ENCODE data around the gene PCID2. TPM values are rescaled to one million over a fixed set of nuclear protein-coding genes. Genes with fewer than 3 reads are reported as not detected.
"Not testable (repeated sequence)": the region's sequence is repeated elsewhere in the genome, so short reads cannot be mapped to it uniquely, and the experiment has no call there.

Gene PCID2
- total RNA-seq: 10 to 100 TPM; 59.3 to 60.8 TPM

DNA sequence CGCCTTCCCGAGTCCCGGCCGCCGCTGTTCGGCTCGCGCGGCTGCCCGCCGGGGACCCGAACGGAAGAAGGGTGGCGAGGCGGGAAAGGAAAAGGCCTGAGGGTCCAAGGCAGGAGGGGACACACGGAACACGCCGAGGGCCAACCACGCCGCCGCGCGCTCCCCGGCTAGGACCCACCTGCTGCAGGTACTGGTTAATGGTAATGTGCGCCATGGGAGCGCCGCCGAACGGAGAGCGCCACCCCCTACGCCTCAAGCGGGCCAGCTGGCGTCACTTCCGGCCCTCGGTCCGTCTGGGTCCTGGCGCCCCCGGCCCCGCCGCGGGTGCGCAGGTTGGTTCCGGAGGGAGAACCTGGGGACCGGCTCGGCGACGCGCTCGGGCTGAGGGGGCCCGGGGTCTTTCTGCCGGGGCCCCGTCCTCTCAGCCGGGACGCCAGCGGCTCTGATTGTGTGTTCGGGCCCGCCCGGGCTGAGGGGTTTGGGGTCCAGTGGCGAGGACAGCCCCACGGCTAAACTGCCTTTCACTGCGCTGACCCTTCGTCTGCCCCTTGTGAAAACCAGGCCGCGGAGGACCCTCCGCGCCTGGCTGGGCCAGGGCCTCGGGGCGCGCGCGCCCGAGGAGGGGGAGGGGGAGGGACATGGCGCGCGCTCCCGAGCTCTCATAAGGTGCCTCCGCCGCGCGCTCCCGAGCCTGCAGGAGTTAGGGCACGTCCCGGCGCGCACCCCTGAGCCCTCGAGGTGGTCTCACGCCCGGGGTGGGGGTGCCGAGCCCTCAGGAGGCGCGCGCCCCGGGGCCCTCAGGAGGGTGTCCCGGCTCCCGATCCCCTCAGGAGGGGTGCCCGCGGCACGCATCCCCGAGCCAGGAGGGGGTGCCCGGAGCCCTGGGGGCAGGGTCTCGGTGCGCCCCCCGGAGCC, at the start of gene PCID2:
TSS of gene PCID2 (minus strand) at position 249 of the 915 bp plus-strand sequence. CDS start at position 214, 35 bp downstream.
- H3K36me3 Mint-ChIP-seq: peaks cover 26% of the 10 kb centered on the region

GRCh38 chr13:113257908-113258307, 49.4 kb upstream of the PCID2 start:
- H3K9me3 Mint-ChIP-seq; DNase-seq; H3K4me1 Mint-ChIP-seq; POLR2A ChIA-PET; H3K27me3 Mint-ChIP-seq; ATAC-seq (ENCODE audit: low read depth); H3K4me3 Mint-ChIP-seq; H3K27ac Mint-ChIP-seq: not testable (repeated sequence)
- peaks cover 39% of the 10 kb centered on the region for H3K36me3 Mint-ChIP-seq

More for the DNA sequence above, at the start of gene PCID2:
- peak within 1 kb of the TSS; percentile 88 for H3K4me3 Mint-ChIP-seq
- no peaks in the 10 kb centered on the region for H3K27me3 Mint-ChIP-seq
- peaks cover 51% of the 10 kb centered on the region for H3K4me1 Mint-ChIP-seq
- ATAC-seq (ENCODE audit: low read depth): peak; percentile 69
- H3K9me3 Mint-ChIP-seq: no peaks in the 10 kb centered on the region
- peak; percentile 97 for DNase-seq
- POLR2A ChIA-PET: interaction anchor here (0.7 to 2.9 kb wide), 13 partner anchors 17 to 620 kb away, joined by 3 to 16 read pairs (median 4); partner anchors contain the start of genes LAMP1, MCF2L, PROZ and TFDP1
- H3K27ac Mint-ChIP-seq: peak within 1 kb of the TSS; percentile 82

GRCh38 chr13:113252516-113253095, 44.1 kb upstream of the PCID2 start:
- POLR2A ChIA-PET: no interaction called here

DNA sequence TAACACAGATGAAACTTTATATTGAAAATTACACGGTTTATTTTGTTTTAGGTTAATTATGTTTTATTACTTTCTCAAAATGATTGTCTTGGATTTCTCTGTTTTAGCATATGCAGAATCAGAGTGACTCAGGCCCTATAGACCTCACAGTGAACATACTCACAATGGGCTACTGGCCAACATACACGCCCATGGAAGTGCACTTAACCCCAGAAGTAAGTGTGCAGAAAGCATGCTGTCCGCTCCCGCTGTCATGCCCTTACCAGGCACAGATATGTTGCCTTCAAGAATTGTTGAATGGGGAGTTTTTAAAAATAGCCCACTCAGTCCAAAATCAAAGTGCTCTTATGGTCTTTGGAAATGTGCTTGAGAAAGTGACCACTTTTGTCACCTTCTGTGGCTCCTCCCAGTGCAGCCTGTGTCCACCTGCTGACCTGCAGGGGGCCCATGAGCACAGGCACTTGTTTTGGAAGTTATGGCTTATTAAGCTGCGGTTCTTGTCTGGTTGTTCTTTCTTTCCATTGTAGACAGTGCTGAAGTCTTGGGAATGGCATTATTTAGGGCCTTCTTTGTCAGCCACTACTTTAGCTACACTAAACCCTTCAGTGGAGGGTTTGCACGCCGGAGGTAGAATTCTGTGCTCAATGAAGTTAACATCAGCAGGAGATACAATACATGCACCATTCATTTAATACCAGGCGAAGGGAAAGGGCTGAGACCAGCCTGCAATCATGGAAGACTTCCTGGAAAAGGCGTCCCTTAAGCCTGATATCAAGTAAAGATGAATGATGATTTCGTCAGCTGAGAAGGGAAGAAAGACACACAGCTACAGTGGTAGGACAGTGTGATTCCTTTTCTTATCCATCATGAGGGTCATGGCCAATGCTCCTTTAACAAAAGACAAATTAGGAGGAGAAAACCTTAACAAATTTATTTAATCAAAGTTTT, 37.7 kb upstream of the PCID2 start:
- DNase-seq (no peak), ATAC-seq (ENCODE audit: low read depth) (no peak)
- H3K4me3 Mint-ChIP-seq: no peak overlapping the region
- POLR2A ChIA-PET: no interaction called here
- H3K27me3 Mint-ChIP-seq: no peaks in the 10 kb centered on the region
- H3K36me3 Mint-ChIP-seq: peaks cover 19% of the 10 kb centered on the region
- H3K4me1 Mint-ChIP-seq: no peaks in the 10 kb centered on the region
- H3K27ac Mint-ChIP-seq: no peak overlapping the region
- H3K9me3 Mint-ChIP-seq: no peaks in the 10 kb centered on the region

More at GRCh38 chr13:113252516-113253095, 44.1 kb upstream of the PCID2 start:
- Mint-ChIP-seq H3K27ac (no peak overlapping the region), H3K36me3 (peaks cover 27% of the 10 kb centered on the region), H3K4me3 (no peak overlapping the region), H3K9me3 (no peaks in the 10 kb centered on the region), H3K4me1 (no peaks in the 10 kb centered on the region), H3K27me3 (no peaks in the 10 kb centered on the region)
- no peak for DNase-seq
- ATAC-seq (ENCODE audit: low read depth): no peak

DNA sequence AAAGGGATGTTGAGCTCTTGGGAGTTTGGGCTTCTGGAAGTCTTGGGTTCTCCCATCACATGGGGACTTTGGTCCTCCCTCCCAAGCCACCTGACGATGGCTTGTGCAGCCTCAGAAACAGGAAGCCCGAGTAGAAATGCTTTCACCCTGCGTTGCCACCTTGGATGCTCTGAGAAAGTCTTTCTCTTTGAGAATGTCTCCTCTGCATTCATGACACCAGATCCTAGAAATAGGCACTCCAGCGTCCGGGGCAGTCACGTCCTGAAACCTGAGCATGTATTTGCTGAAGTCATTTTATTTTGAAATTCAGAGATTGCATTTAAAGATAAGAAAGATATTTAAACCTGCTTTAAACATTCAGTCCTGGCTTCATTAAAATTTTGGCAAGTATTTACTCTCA, 35.4 kb upstream of the PCID2 start:
- Mint-ChIP-seq H3K4me1 (no peaks in the 10 kb centered on the region), H3K9me3 (no peaks in the 10 kb centered on the region), H3K36me3 (peaks cover 18% of the 10 kb centered on the region), H3K27me3 (no peaks in the 10 kb centered on the region), H3K27ac (no peak overlapping the region), H3K4me3 (no peak overlapping the region)
- ATAC-seq (ENCODE audit: low read depth): no peak
- no peak for DNase-seq
- POLR2A ChIA-PET: no interaction called here

DNA sequence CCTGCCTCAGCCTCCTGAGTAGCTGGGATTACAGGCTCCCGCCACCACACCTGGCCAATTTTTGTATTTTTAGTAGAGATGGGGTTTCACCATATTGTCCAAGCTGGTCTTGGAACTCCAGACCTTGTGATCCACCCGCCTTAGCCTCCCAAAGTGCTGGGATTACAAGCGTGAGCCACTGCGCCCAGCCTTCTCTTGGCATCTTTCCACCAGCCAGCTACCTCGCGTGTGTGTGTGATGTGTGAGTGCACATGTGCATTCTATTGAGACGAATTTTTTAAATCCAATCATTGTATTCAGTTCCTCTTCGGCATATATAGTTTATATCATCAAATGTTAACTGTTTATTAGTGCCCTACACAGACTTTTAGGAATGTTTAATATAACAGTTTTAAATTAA, 33.2 kb upstream of the PCID2 start:
- not testable (repeated sequence) for H3K27ac Mint-ChIP-seq; H3K4me1 Mint-ChIP-seq; DNase-seq; ATAC-seq (ENCODE audit: low read depth); H3K4me3 Mint-ChIP-seq; H3K27me3 Mint-ChIP-seq; H3K9me3 Mint-ChIP-seq
- POLR2A ChIA-PET: interaction anchor here (0.7 kb wide), 1 partner anchor 24 kb away, joined by 3 read pairs; no protein-coding TSS in a partner anchor
- H3K36me3 Mint-ChIP-seq: peaks cover 15% of the 10 kb centered on the region

DNA sequence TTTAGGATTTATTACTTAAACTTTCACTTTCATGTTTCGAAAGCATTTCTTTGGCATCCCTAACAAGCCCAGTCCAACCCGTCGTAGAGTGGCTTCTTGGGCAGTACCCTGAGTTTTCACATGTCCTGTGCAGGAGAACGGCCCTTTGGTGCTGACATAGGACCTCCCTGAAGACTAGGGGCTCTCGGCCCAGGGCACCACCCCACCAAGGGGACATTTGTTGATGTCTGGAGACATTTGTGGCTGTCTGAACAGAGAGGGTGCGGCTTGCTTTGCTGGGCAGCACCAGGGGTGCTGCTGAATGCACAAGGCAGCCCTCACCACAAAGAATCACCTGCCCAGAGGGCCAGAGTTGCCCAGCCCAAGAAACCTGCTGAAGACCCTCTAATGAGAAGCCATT, 31.5 kb upstream of the PCID2 start:
- Mint-ChIP-seq H3K4me3 (no peak overlapping the region), H3K27ac (no peak overlapping the region), H3K36me3 (peaks cover 12% of the 10 kb centered on the region), H3K9me3 (no peaks in the 10 kb centered on the region), H3K4me1 (no peaks in the 10 kb centered on the region), H3K27me3 (no peaks in the 10 kb centered on the region)
- POLR2A ChIA-PET: no interaction called here
- DNase-seq: no peak
- no peak for ATAC-seq (ENCODE audit: low read depth)

DNA sequence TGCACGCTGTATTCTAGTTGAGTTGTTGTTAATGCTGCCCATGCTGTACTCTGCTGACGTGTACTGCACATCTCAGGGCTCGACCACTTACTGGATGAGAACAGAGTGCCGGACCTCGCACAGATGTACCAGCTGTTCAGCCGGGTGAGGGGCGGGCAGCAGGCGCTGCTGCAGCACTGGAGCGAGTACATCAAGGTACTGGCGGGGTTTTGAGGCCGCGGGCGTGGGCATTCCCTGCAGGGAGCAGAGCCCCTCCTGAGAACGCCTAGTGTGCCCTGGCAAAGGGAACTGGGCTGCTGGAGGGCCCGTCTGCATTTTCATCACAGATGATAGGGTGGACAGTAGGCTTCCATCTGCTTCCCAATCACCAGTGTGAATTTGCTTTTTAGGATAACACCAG, 30.9 kb upstream of the PCID2 start:
- DNase-seq (no peak), ATAC-seq (ENCODE audit: low read depth) (no peak)
- H3K4me1 Mint-ChIP-seq: no peaks in the 10 kb centered on the region
- H3K36me3 Mint-ChIP-seq: peaks cover 14% of the 10 kb centered on the region
- no peak overlapping the region for H3K27ac Mint-ChIP-seq
- no peaks in the 10 kb centered on the region for H3K9me3 Mint-ChIP-seq
- POLR2A ChIA-PET: no interaction called here
- H3K27me3 Mint-ChIP-seq: no peaks in the 10 kb centered on the region
- no peak overlapping the region for H3K4me3 Mint-ChIP-seq

- Mint-ChIP-seq H3K9me3 (no peaks in the 10 kb centered on the region), H3K4me1 (no peaks in the 10 kb centered on the region), H3K36me3 (peaks cover 11% of the 10 kb centered on the region), H3K27ac (no peak overlapping the region), H3K27me3 (no peaks in the 10 kb centered on the region), H3K4me3 (no peak overlapping the region)
- no peak for ATAC-seq (ENCODE audit: low read depth)
- DNase-seq: no peak
- POLR2A ChIA-PET: no interaction called here
Measured at GRCh38 chr13:113238536-113238935, 30.1 kb upstream of the PCID2 start.

DNA sequence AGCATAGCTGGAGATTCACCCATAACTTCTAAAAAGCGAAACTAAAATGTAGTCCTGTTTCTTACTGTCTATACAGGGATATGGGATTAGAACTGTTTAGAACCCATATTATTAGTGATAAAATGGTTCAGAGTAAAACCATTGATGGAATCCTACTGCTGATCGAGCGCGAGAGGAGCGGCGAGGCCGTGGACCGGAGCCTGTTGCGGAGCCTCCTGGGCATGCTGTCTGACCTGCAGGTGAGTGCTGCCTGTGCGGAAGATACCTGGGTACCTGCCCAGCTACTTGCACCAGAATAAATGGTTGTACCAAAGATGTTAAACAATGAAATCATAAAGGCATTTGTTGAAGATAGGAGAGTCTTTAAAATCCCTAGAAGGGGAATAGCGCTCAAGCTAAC, 24.6 kb upstream of the PCID2 start:
- ATAC-seq (ENCODE audit: low read depth) (no peak), DNase-seq (no peak)
- H3K4me3 Mint-ChIP-seq: no peak overlapping the region
- H3K27ac Mint-ChIP-seq: no peak overlapping the region
- H3K4me1 Mint-ChIP-seq: peaks cover 2% of the 10 kb centered on the region
- H3K27me3 Mint-ChIP-seq: no peaks in the 10 kb centered on the region
- POLR2A ChIA-PET: no interaction called here
- H3K9me3 Mint-ChIP-seq: no peaks in the 10 kb centered on the region
- H3K36me3 Mint-ChIP-seq: peaks cover 13% of the 10 kb centered on the region

DNA sequence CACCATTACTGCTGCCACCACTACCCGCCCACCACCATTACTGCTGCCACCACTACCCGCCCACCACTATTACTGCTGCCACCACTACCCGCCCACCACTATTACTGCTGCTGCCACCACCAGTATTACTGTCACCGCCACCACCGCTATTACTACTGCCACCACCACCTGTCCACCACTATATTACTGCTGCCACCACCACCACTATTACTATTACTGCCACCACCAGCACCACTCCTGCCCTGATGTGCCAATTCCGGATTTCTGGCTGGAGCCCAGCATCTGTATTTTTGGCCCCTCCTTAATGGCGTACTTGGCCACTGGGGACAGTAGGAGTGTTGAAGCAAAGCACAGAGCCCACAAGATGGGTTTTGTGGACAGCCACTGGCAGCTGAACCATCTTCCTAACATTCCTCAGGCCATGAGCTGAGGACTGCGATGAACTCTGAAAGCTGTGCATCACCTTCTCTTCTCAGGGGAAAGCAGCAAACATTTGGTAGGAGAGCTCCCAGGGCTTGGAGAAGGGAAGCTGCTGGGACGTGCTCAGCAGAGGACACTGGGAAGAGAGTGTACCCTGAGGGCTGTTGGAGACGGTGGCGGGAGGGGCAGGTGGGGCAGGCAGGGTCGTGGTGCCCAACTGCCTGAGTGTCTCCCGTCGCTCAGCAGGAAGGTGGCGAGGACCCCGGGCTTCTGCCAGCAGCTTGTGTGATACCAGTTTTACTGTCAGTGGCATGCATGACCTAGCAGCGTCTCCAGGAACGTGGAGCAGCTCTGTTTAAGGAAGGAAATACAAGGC, 23.9 kb upstream of the PCID2 start:
- H3K27me3 Mint-ChIP-seq: no peaks in the 10 kb centered on the region
- peaks cover 13% of the 10 kb centered on the region for H3K36me3 Mint-ChIP-seq
- H3K4me1 Mint-ChIP-seq: peaks cover 2% of the 10 kb centered on the region
- no peak overlapping the region for H3K4me3 Mint-ChIP-seq
- ATAC-seq (ENCODE audit: low read depth) (no peak), DNase-seq (no peak)
- no peak overlapping the region for H3K27ac Mint-ChIP-seq
- no peaks in the 10 kb centered on the region for H3K9me3 Mint-ChIP-seq
- POLR2A ChIA-PET: no interaction called here

GRCh38 chr13:113231306-113232207, 23.1 kb upstream of the PCID2 start:
- POLR2A ChIA-PET: no interaction called here
- Mint-ChIP-seq H3K4me1 (peaks cover 2% of the 10 kb centered on the region), H3K9me3 (no peaks in the 10 kb centered on the region), H3K36me3 (peaks cover 16% of the 10 kb centered on the region), H3K4me3 (no peak overlapping the region), H3K27ac (no peak overlapping the region), H3K27me3 (no peaks in the 10 kb centered on the region)
- ATAC-seq (ENCODE audit: low read depth) (no peak), DNase-seq (no peak)
